ENCODE results near the gene PRDM12.

GRCh38 chr9:130713286-130713960 lies 49.0 kb downstream of the PRDM12 start:
- TF ChIP-seq CTCF (IDR thresholded peaks at IDR 0.05 in 8 of 11, conservative IDR thresholded peaks at IDR 0.05 in 3 of 11) = no peak
- peak in 1 of 3 donors; percentile 65 for TF ChIP-seq POLR2AphosphoS5 (IDR thresholded peaks at IDR 0.05)
- no peak for TF ChIP-seq POLR2A (IDR thresholded peaks at IDR 0.05)

Data from spleen (tissue), 7 donors.